ENCODE data around the gene FOXN4. TPM values are rescaled to one million over a fixed set of nuclear protein-coding genes. Genes with fewer than 3 reads are reported as not detected.

Gene FOXN4
- not detected in 2 replicates for total RNA-seq

GRCh38 chr12:109308534-109309380 is at the start of gene FOXN4:
TSS of gene FOXN4 (minus strand) at chr12:109309284. CDS start at chr12:109308321, 963 bp downstream.

GRCh38 chr12:109347589-109347988 is 38.5 kb upstream of the FOXN4 start, which contains the start of gene MYO1H:
TSS of gene MYO1H (plus strand) at chr12:109347900. CDS start at chr12:109347961, 61 bp downstream.

Other genes starting within 250 kb of the FOXN4 start
- 18.0 and 23.7 TPM in 2 replicates for gene ALKBH2, start 215.8 kb downstream of the FOXN4 start, total RNA-seq
- gene UNG, start 211.7 kb downstream of the FOXN4 start, total RNA-seq = 29.6 and 30.3 TPM in 2 replicates
- 2.6 and 3.4 TPM in 2 replicates for gene ACACB, start 192.7 kb downstream of the FOXN4 start, total RNA-seq
- not detected in 2 replicates for gene MYO1H, start 38.6 kb upstream of the FOXN4 start, total RNA-seq
- 31.1 and 39.2 TPM in 2 replicates for gene KCTD10, start 168.0 kb upstream of the FOXN4 start, total RNA-seq
- 32.3 and 44.7 TPM in 2 replicates for gene UBE3B, start 168.3 kb upstream of the FOXN4 start, total RNA-seq

Measured in epithelial cell of alveolus of lung (primary cell).